GM12864 (cell line): Measurements from ENCODE around the gene PLXNB1.

Experiments used
- DNase-seq: peaks from one replicate; pipeline ENCODE4 v3.0.0-alpha.2; 2011; ENCODE audit warnings: low read depth
- H3K4me3 ChIP-seq: 2 replicates; pipeline ENCODE4 v1.5.1; 2011; ENCODE audit warnings: mild to moderate bottlenecking, low read depth, low read length, control low read depth
- TF ChIP-seq, protein P1 (sequence below): IDR thresholded peaks from 2 replicates; pipeline ENCODE4 v1.5.1; 2011; ENCODE audit warnings: low read depth, mild to moderate bottlenecking, moderate library complexity, low read length, control low read depth, inconsistent platforms; ENCODE audit errors: missing control alignments

Gene PLXNB1

DNA sequence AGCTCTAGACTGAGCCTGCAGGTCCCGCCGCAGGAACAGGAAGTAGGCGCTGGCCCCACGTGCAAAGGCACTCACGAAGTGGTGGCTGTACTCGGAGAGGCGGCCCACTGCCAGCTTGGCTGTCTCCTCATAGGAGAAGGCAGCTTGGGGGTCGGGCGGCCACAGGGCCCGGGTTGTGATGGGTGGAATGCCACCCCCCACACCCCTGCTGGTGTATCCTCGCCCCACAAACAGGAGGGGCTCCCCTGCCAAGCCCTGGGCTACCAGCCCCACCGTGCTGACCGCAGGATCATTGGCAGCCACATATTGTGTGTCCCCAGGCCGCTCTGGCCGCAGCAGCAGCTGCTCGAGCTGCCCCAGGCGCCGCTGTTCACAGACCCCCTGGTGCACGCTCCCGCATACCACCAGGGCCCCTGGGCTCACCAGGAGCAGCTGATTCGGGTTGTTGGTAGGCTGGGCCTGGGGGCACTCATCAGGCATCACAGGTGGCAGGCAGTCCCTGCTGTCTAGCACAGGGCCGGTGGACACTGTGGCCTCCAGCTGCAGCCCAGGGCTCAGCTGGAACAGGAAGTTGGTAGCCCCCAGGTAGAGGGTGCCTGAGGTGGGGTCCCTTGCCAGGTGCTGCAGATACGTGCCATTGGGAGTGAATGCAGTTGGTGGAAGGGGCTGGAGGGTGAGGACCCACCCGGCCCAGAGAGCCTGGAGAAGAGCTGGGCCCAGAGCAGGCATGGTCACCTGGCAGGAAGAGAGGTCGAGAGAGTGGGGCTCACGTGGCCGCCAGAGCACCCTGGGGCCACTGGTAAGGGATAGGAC lies 5.8 kb downstream of the PLXNB1 start:
- no peak for DNase-seq
- TF ChIP-seq, protein P1, sequence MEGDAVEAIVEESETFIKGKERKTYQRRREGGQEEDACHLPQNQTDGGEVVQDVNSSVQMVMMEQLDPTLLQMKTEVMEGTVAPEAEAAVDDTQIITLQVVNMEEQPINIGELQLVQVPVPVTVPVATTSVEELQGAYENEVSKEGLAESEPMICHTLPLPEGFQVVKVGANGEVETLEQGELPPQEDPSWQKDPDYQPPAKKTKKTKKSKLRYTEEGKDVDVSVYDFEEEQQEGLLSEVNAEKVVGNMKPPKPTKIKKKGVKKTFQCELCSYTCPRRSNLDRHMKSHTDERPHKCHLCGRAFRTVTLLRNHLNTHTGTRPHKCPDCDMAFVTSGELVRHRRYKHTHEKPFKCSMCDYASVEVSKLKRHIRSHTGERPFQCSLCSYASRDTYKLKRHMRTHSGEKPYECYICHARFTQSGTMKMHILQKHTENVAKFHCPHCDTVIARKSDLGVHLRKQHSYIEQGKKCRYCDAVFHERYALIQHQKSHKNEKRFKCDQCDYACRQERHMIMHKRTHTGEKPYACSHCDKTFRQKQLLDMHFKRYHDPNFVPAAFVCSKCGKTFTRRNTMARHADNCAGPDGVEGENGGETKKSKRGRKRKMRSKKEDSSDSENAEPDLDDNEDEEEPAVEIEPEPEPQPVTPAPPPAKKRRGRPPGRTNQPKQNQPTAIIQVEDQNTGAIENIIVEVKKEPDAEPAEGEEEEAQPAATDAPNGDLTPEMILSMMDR: no peak
- no peak overlapping the region for H3K4me3 ChIP-seq

DNA sequence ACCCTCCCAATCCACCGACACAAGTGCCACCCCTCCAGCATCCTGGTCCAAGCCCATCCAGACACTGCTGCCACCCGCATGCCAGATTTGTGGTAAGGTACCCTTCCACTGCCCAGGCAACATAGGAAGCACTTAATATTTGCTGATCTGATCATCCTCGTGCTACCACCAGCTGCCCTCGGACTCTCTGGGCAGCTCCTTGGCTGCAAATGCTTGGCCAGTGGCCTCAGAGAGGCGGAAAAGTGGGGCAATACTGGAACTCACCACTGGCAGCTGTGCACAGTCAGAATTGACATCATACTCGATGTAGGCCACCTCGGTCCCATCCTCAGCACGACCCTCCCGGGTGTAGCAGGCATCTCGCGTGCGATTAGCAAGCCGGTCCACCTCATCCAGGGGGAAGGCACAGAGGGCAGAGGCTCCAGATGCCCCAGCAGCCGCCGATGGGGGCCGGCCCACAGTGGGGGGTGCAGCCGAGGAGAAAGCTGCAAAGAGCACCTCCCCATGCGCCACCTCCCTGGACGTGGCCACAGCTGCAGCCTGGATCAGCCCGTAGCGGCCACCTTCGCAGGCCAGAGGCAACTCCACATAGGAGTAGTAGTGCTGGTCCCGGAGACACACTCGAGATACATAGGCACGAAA lies 6.5 kb downstream of the PLXNB1 start:
- DNase-seq: no peak
- TF ChIP-seq, protein P1: no peak
- H3K4me3 ChIP-seq: no peak overlapping the region

GRCh38 chr3:48422681-48423080 lies 7.2 kb downstream of the PLXNB1 start:
- DNase-seq: no peak
- TF ChIP-seq, protein P1: no peak

DNA sequence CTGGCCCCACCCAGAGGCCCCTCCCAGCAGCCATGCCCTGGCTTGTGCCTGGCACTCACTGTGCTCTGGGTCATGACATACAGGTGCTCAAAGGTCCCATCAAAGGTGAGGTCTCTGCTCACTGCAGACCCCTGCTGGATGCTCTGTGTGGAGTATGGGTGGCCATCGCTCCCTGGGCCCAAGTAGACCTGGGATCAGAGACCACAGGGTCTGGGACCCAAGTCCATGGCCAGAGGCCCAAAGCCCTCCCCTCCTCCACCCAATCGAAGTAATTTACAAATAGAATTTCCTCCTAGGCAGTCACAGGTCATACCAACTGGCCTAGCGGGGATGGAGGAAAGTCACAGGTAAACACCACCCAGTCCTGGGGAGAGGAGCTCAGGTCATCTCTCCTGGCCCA lies 7.6 kb downstream of the PLXNB1 start:
- no peak overlapping the region for H3K4me3 ChIP-seq
- DNase-seq: no peak
- TF ChIP-seq, protein P1: peak; percentile 36

More at GRCh38 chr3:48422681-48423080, 7.2 kb downstream of the PLXNB1 start:
- no peak overlapping the region for H3K4me3 ChIP-seq

GRCh38 chr3:48420561-48420960 lies 9.3 kb downstream of the PLXNB1 start:
- H3K4me3 ChIP-seq: no peak overlapping the region
- DNase-seq: no peak
- TF ChIP-seq, protein P1: no peak

DNA sequence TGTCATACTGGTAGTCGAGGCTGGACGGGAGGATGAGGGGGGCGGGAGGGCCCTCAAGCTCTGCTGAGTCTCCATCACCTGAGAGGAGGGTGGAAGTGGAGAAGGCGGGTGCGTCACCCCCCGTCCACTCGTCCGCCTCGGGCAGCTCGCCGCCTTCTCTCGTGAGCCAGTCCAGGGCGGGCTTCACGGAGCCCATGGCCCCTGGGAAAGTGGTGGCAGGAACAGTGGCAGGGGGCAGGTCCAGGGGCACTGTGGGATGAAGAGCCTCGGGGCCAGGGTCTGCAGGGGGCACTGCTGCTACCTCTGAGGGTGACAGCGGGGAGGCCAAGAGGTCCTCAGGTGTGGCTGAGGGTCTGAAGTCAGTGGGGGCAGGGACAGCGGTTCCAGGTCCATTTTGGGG lies 10.3 kb downstream of the PLXNB1 start:
- no peak for DNase-seq
- H3K4me3 ChIP-seq: no peak overlapping the region
- TF ChIP-seq, protein P1: no peak
